Measurements from ENCODE around the gene ZFHX2.

Gene ZFHX2

DNA sequence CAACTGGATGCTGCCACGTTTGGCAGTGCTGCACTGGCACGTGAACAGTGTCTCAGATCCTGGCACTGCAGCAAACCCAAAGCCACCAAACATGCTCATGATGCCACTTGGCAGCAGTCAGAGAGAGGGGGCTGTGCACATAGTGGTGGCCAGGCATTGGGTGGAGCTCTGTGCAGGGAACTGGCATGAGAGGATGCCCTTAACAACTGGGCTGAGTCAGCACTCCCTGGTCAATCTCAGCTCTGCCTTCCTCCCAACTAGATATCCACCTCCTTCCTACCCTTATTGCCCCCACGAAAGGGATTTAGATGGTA, 37.0 kb downstream of the ZFHX2 start:
- DNase-seq: peak; percentile 87

DNA sequence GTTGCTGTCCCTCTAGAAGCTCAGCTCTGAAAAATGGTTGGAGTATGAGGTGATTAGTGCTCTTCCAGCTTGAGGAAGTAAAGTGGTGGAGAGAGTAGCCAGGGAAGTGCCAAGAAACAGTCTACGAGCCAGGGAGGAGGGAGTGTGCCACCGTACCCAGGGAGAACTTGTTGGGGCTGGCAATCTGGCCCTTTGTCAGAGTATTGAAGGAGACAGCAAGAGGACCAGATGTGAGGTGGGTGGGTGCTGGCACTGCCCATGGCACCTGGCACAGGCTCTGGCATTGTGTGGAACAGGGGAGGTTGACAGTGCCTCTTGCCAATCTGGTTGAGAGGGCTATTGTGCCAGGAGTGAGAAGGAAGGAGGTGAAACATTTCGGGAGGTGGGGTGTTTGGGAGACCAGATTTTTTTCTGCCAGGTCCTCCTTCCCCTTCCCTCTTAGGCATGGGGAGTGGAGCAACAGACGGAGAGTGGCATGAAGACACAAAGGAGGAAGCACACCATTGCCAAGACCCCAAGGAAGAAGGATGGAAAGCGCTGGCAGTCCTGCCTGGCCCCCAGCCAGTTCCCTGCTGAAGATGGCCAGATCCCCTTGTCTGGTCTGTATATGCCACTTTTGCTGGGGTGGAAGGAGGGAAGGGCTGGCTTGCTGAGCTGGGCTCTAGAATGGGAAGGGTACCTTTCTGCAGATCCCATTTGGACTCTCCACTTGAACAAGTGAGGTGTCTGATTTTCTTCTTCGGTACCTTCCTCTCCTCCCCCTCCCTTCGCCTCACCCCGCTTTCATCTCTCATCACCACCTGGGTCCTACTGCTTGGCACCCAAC, 37.5 kb downstream of the ZFHX2 start:
- DNase-seq: peak; percentile 36

DNA sequence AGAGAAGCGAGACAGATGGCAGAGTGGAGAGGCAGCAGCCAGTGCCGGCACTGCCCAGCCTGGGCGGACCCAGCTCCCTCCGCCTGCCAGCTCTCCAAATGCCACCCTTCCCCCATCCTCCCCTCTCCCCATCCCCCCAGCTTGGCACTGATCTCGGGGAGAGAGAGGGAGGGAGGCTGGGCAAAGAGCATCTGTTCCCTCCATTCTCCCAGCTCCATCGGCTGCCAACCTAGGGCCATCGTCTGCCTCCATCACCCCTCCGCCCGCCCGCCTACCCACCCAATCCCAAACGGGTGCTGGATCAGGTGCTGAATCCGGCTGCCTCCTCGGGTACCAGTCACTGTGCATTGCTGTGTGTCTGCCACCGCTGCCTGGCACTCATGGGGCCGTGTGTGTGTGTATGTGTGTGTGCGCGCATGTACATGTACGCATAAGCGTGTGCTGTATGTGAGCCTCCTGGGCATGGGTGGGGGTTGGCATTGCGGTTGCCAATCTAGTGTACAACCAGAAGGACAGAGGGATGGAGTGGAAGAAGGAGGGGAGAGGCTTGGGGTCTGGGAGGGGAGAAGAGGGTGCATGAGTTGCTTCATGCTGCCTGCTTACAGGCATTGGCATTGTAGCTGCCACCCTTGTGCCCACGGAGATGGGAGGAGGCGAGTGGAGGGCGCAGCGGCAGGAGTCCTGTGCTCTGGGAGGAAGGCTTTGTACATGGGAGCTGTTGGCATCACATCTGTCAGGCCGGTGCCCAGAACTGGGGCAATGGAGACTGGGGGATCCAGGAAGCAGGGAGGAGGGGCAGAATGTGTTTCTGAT, 38.4 kb downstream of the ZFHX2 start:
- DNase-seq: peak; percentile 63

GRCh38 chr14:23512156-23512555, 39.4 kb downstream of the ZFHX2 start:
- DNase-seq: peak; percentile 61

GRCh38 chr14:23494223-23494622, 57.3 kb downstream of the ZFHX2 start:
- DNase-seq: peak; percentile 65

DNA sequence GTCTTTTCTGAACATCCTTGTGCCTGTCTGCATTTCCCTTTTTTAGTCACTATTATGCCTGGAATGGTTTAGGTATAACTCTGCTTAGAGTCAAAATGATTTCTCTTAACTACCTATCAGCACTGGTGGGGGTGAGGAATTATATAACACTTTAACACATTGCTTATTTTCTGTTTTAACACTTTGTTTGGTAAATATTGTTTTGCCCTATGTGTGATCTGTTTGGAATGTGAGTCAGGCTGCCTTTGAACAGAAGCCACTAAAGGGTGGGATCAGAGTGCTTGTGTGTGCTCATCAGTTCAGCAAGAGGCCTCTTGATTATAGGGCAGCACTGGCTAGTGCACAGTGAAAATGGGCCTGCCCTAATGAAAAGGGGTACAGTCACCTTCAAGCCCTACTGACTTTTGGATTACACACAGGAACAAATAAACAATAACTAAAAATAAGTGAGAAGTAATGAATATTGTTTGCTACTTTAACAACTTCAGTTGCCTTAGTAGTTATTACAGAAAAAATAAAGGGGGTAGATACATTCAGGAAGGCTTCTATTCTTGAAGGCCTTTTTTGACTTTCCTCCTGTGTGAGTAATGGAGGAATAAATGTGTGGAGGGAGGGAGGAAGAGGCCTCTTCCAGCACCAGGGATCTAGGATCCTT, 58.8 kb downstream of the ZFHX2 start:
- DNase-seq: no peak

DNA sequence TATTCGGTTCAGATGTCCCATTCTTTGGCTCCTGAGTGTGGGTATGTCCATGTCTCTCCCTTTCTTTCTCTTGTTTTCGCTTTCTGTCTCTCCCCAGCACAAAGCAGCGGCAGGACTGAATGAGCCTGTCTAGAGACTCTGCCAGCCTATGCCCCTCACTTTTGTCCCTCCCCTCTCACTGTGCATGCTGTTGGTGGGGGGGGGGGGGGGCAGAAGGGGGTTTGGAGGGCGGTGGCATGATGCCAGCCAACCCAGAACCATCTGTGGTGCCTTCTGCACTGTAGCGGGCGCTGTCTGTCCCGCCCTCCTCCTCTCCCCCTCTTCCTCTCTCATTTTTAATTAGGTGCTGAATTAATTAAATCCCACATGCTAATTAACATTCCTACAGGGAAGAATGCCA, 64.3 kb downstream of the ZFHX2 start:
- DNase-seq: no peak

- no peak for DNase-seq
Observed at GRCh38 chr14:23486036-23486435, 65.5 kb downstream of the ZFHX2 start.

DNA sequence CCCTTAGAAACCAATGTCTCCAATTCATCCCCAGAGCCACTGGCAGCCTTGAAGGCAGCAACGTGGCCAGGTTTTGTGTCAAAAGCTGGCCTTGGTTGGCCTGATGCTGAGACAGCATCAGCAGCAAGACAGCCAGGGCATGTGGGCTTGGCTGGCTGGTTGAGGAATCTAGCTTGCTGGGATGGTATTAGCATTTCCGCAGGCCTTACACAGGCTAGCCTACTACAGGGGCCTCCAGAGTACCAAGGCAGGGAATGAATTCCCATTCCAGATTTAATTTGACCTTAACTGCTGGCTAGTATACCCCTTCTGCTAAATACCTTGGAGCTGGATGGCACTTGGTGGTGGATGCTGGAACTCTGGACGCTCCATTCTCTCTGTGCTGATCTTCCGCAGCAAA, 66.2 kb downstream of the ZFHX2 start:
- no peak for DNase-seq

DNA sequence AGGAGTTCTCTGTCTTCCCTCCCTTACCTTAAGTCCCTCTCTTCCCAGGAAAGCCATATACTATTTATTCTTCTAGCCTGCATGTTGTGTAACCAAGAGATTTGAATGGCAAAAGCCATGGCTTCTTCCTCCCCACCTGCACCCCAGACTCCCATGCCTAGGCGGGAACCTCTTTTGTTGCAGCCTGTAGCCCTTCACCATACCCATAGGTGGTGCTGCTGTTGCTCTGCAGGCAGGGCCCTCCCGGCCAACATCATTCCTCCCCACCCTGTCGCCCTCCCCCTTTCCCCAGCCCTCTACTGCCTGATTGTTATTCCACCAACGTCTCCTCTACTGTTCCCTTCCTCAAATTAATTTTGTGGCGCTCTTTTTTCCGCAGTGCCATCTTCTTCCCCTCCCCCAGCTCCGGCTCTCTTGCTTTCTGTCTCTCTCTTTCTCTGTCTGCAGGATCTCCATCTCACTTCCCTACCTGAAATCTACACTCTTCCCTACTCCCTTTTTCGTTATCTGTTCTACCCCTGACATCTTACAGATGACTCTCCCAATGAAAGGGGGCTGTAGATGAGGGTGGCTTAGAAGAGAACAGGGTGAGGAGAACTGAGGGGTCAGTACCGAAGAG, 68.2 kb downstream of the ZFHX2 start:
- peak; percentile 76 for DNase-seq

DNA sequence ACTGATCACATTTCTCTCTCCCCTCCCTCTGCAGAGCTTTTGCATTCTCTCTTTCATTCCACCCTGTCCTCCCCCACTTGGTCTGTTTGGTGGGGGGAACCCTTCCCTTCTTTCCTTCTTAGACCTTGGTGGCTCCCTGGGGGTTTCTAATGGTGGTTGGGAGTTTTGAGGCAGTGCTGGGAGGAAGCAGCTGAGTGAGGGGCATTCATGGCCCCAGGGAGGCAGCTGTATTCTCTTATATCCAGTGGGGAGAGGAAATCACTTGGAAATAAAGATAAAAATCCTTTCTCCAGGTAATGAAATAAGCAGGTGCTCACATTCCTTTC, 68.8 kb downstream of the ZFHX2 start:
- no peak for DNase-seq

DNA sequence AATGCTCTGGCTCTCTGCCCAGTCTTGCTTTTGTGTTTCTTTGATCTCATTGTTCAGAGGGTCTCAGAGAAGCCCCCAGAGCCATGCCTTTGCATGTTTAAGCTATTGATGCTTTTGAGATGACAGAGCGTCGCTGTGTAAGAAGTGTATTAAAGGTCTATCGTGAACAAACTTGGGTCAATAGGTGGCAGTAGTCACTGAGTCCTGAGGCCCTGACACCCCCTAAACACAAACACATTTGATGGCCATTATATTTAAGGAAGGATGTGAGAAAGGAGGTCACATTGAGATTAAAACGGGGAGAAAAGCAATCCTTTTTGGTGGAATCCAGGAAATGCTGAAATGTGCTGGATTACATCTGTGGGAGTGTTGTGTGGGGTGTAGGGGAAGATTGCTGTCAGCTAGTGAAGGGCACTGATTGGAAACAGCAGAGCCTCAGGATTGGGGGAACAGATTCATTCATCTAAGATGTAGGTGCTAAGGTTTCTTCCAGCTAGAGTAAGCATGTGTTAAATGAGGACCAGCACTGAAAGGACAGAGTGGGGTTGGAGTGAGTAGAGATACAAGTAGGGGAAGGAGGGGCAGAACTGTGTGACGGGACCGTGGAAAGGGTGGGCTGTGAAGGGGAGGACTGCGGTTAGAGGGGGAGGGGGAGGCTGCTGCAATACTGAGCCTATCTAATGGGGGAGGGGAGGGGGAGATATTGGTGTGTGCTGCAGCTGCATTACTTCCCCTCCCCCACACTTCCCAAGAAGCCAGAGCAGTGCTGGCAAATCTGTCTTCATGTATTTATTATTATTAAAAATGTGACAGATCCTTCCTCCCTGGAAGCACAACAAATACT, 69.4 kb downstream of the ZFHX2 start:
- DNase-seq: no peak

DNA sequence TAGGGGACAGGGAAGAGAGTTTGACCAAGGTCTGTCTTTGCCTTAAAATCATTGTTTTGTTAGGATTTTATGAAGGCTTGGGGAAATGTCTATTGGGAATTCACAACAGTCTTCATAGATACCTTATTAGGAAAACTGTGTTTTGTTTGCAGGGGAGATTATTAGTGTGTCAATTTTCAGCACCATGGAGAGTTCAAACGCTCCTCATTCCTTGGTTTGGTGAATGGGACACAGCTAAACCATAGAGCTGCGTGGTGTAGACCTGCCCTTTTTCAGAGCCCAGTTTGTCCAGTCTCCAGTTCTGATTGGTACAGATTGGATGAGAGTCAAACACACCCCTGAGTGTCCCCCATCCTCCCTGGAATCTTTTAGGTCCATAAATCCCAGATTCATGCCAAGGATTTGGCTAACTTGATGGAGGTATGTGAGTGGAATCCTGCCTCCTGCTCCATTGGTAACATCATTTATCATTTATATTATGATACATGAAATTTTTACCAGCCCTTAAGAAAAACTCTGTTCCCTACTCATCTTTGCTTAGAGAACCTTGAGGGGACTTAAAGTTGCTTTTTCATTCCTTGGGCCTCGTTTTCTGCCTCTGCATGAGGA, 70.1 kb downstream of the ZFHX2 start:
- no peak for DNase-seq

- DNase-seq: peak; percentile 42
Observed at GRCh38 chr14:23478109-23478759, 73.3 kb downstream of the ZFHX2 start.

DNA sequence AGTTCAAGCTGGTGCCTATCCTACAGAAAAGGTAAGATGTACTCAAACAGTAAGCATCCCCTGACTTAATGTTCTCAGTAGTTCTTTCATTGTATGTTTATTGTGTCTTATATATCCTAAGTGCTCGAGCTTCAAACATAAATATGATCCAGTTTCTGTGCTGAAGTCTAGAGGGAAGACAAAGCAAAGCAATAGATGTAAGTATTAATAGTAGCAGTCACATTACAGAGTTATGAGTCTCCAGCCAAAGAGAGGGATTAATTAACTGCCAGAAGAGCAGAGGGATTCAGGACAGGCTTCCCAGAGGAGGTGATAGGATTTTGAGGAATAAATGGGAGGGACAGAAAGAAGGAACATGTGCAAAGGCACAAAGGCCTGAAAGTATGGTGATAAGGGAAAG, 80.6 kb downstream of the ZFHX2 start:
- no peak for DNase-seq

Data from COR-L47 (cell line).